GM18520 (cell line): Measurements from ENCODE around the gene P2RX3.
A peak's percentile ranks its signal among the peaks of the same experiment; 100 is the strongest.
"Not testable (repeated sequence)": the region's sequence is repeated elsewhere in the genome, so short reads cannot be mapped to it uniquely, and the experiment has no call there.

Source experiments
- ATAC-seq: cut with Tn5 transposase; IDR thresholded peaks from one replicate; pipeline ENCODE4 v1.9.1; 2021; ENCODE audit not compliant: unreplicated experiment

The P2RX3 gene

GRCh38 chr11:57324154-57324885 lies 13.8 kb upstream of the P2RX3 start:
- ATAC-seq: no peak

GRCh38 chr11:57324886-57325734 lies 13.0 kb upstream of the P2RX3 start, which contains the start of gene TNKS1BP1:
Gene TNKS1BP1 (minus strand): TSS chr11:57324952. CDS start chr11:57321885, 3,067 bp downstream.
- ATAC-seq: peak; percentile 84

- ATAC-seq: no peak
Observed at GRCh38 chr11:57325735-57326048, 12.5 kb upstream of the P2RX3 start.

- ATAC-seq: no peak
Observed at GRCh38 chr11:57327721-57328120, 10.4 kb upstream of the P2RX3 start.

GRCh38 chr11:57330029-57330428 lies 8.1 kb upstream of the P2RX3 start:
- peak; percentile 24 for ATAC-seq

GRCh38 chr11:57331720-57332119 lies 6.4 kb upstream of the P2RX3 start:
- no peak for ATAC-seq

- no peak for ATAC-seq
Observed at GRCh38 chr11:57332694-57333440, 5.3 kb upstream of the P2RX3 start.

GRCh38 chr11:57335023-57335342 lies 3.2 kb upstream of the P2RX3 start:
- no peak for ATAC-seq

- peak; percentile 98 for ATAC-seq
Observed at GRCh38 chr11:57335343-57336110, 2.6 kb upstream of the P2RX3 start, which contains the start of gene SSRP1. Gene SSRP1 (minus strand): TSS chr11:57335892. CDS start chr11:57335121, 771 bp downstream.

GRCh38 chr11:57336111-57336666 lies 2.0 kb upstream of the P2RX3 start:
- ATAC-seq: no peak

- not testable (repeated sequence) for ATAC-seq
Observed at GRCh38 chr11:57336856-57337255, 1.3 kb upstream of the P2RX3 start.

- no peak for ATAC-seq
Observed at GRCh38 chr11:57339328-57339727, 1.2 kb downstream of the P2RX3 start.

GRCh38 chr11:57340039-57340615 lies 2.0 kb downstream of the P2RX3 start:
- no peak for ATAC-seq

- ATAC-seq: peak; percentile 64
Observed at GRCh38 chr11:57341250-57341808, 3.2 kb downstream of the P2RX3 start.

- no peak for ATAC-seq
Observed at GRCh38 chr11:57342702-57343101, 4.5 kb downstream of the P2RX3 start.

- ATAC-seq: no peak
Observed at GRCh38 chr11:57343825-57344224, 5.7 kb downstream of the P2RX3 start.

- no peak for ATAC-seq
Observed at GRCh38 chr11:57344826-57345225, 6.7 kb downstream of the P2RX3 start.

- ATAC-seq: no peak
Observed at GRCh38 chr11:57345555-57346211, 7.5 kb downstream of the P2RX3 start.

- ATAC-seq: no peak
Observed at GRCh38 chr11:57347336-57347735, 9.2 kb downstream of the P2RX3 start.
